ENCODE measurements around the gene HOXC12. TPM values are rescaled to one million over a fixed set of nuclear protein-coding genes. Genes with fewer than 3 reads are reported as not detected.
A peak's percentile ranks its signal among the peaks of the same experiment; 100 is the strongest.

HOXC12 gene
- total RNA-seq, 1 donor from 2014 or later: not detected

GRCh38 chr12:53949631-53950436 is 4.9 kb upstream of the HOXC12 start:
- no peak overlapping the region for H3K27ac Mint-ChIP-seq
- TF ChIP-seq CTCF (IDR thresholded peaks at IDR 0.05; ENCODE audit: unreplicated experiment): no peak
- H3K27me3 Mint-ChIP-seq: peaks cover 99% of the 10 kb centered on the region
- no peaks in the 10 kb centered on the region for H3K9me3 Mint-ChIP-seq (ENCODE audit: low read depth)
- DNase-seq (ENCODE audit: low spot score, unreplicated experiment): no peak
- H3K4me1 Mint-ChIP-seq (ENCODE audit: low read depth): no peaks in the 10 kb centered on the region
- no peaks in the 10 kb centered on the region for H3K36me3 Mint-ChIP-seq (ENCODE audit: insufficient read depth)
- H3K4me3 Mint-ChIP-seq (ENCODE audit: low read depth): no peak overlapping the region

- Mint-ChIP-seq H3K36me3 (ENCODE audit: insufficient read depth) (no peaks in the 10 kb centered on the region), H3K4me1 (ENCODE audit: low read depth) (no peaks in the 10 kb centered on the region), H3K27ac (no peak overlapping the region), H3K9me3 (ENCODE audit: low read depth) (no peaks in the 10 kb centered on the region), H3K4me3 (ENCODE audit: low read depth) (no peak overlapping the region), H3K27me3 (peaks cover 97% of the 10 kb centered on the region)
- DNase-seq (ENCODE audit: low spot score, unreplicated experiment): no peak
- TF ChIP-seq CTCF (IDR thresholded peaks at IDR 0.05; ENCODE audit: unreplicated experiment): no peak
These were observed 4.3 kb upstream of the HOXC12 start for GRCh38 chr12:53950437-53950773.

- TF ChIP-seq CTCF (IDR thresholded peaks at IDR 0.05; ENCODE audit: unreplicated experiment): no peak
- H3K4me1 Mint-ChIP-seq (ENCODE audit: low read depth): no peaks in the 10 kb centered on the region
- no peaks in the 10 kb centered on the region for H3K9me3 Mint-ChIP-seq (ENCODE audit: low read depth)
- no peak overlapping the region for H3K4me3 Mint-ChIP-seq (ENCODE audit: low read depth)
- no peaks in the 10 kb centered on the region for H3K36me3 Mint-ChIP-seq (ENCODE audit: insufficient read depth)
- no peak overlapping the region for H3K27ac Mint-ChIP-seq
- DNase-seq (ENCODE audit: low spot score, unreplicated experiment): no peak
- peaks cover 97% of the 10 kb centered on the region for H3K27me3 Mint-ChIP-seq
These were observed 3.7 kb upstream of the HOXC12 start for GRCh38 chr12:53950789-53951576.

GRCh38 chr12:53951577-53952334 is 2.9 kb upstream of the HOXC12 start:
- no peak for TF ChIP-seq CTCF (IDR thresholded peaks at IDR 0.05; ENCODE audit: unreplicated experiment)
- H3K27ac Mint-ChIP-seq: no peak overlapping the region
- no peaks in the 10 kb centered on the region for H3K36me3 Mint-ChIP-seq (ENCODE audit: insufficient read depth)
- no peaks in the 10 kb centered on the region for H3K9me3 Mint-ChIP-seq (ENCODE audit: low read depth)
- H3K4me3 Mint-ChIP-seq (ENCODE audit: low read depth): no peak overlapping the region
- DNase-seq (ENCODE audit: low spot score, unreplicated experiment): no peak
- no peaks in the 10 kb centered on the region for H3K4me1 Mint-ChIP-seq (ENCODE audit: low read depth)
- peaks cover 97% of the 10 kb centered on the region for H3K27me3 Mint-ChIP-seq

- no peaks in the 10 kb centered on the region for H3K4me1 Mint-ChIP-seq (ENCODE audit: low read depth)
- no peak for DNase-seq (ENCODE audit: low spot score, unreplicated experiment)
- TF ChIP-seq CTCF (IDR thresholded peaks at IDR 0.05; ENCODE audit: unreplicated experiment): peak; percentile 22
- no peaks in the 10 kb centered on the region for H3K36me3 Mint-ChIP-seq (ENCODE audit: insufficient read depth)
- no peaks in the 10 kb centered on the region for H3K9me3 Mint-ChIP-seq (ENCODE audit: low read depth)
- H3K4me3 Mint-ChIP-seq (ENCODE audit: low read depth): no peak overlapping the region
- H3K27ac Mint-ChIP-seq: no peak overlapping the region
- peaks cover 97% of the 10 kb centered on the region for H3K27me3 Mint-ChIP-seq
These were observed 2.4 kb upstream of the HOXC12 start for GRCh38 chr12:53952335-53952694.

Data from progenitor cell of endocrine pancreas (in vitro differentiated cells).